ENCODE results near the gene KCNH2. TPM values are rescaled to one million over a fixed set of nuclear protein-coding genes. Genes with fewer than 3 reads are reported as not detected.
"Not testable (repeated sequence)": the region's sequence is repeated elsewhere in the genome, so short reads cannot be mapped to it uniquely, and the experiment has no call there.

The KCNH2 gene, protein sequence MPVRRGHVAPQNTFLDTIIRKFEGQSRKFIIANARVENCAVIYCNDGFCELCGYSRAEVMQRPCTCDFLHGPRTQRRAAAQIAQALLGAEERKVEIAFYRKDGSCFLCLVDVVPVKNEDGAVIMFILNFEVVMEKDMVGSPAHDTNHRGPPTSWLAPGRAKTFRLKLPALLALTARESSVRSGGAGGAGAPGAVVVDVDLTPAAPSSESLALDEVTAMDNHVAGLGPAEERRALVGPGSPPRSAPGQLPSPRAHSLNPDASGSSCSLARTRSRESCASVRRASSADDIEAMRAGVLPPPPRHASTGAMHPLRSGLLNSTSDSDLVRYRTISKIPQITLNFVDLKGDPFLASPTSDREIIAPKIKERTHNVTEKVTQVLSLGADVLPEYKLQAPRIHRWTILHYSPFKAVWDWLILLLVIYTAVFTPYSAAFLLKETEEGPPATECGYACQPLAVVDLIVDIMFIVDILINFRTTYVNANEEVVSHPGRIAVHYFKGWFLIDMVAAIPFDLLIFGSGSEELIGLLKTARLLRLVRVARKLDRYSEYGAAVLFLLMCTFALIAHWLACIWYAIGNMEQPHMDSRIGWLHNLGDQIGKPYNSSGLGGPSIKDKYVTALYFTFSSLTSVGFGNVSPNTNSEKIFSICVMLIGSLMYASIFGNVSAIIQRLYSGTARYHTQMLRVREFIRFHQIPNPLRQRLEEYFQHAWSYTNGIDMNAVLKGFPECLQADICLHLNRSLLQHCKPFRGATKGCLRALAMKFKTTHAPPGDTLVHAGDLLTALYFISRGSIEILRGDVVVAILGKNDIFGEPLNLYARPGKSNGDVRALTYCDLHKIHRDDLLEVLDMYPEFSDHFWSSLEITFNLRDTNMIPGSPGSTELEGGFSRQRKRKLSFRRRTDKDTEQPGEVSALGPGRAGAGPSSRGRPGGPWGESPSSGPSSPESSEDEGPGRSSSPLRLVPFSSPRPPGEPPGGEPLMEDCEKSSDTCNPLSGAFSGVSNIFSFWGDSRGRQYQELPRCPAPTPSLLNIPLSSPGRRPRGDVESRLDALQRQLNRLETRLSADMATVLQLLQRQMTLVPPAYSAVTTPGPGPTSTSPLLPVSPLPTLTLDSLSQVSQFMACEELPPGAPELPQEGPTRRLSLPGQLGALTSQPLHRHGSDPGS
- total RNA-seq = 10 to 100 TPM in 2 of 5 donors, 1 to 10 TPM in 3; 4.5 to 77.7 (median 8.8) TPM
- 10 to 100 TPM in 1 of 3 donors, 1 to 10 TPM in 2; 4.0 to 13.4 (median 4.2) TPM for polyA plus RNA-seq
- long read RNA-seq, donor 1, partial matches to known transcripts = 0 of 1 reads
- long read RNA-seq, donor 1, other reads (novel, unspliced or antisense) = 0 of 1 reads
- long read RNA-seq, donor 2, full-length matches to known transcripts = 3 of 3 reads
- long read RNA-seq, donor 2, partial matches to known transcripts = 0 of 3 reads
- long read RNA-seq, donor 2, other reads (novel, unspliced or antisense) = 0 of 3 reads
- long read RNA-seq, donor 3, full-length matches to known transcripts = 1 of 1 reads
- long read RNA-seq, donor 3, partial matches to known transcripts = 0 of 1 reads
- long read RNA-seq, donor 3, other reads (novel, unspliced or antisense) = 0 of 1 reads
- long read RNA-seq, donor 4 = 0 reads
- long read RNA-seq, donor 5 = 0 reads
- long read RNA-seq, donor 6, partial matches to known transcripts = 168 of 181 reads
- long read RNA-seq, donor 6, other reads (novel, unspliced or antisense) = 7 of 181 reads
- long read RNA-seq, donor 7, partial matches to known transcripts = 0 of 1 reads
- long read RNA-seq, donor 7, other reads (novel, unspliced or antisense) = 0 of 1 reads
- long read RNA-seq, donor 8 = 0 reads
- long read RNA-seq, donor 9, partial matches to known transcripts = 7 of 8 reads
- long read RNA-seq, donor 9, other reads (novel, unspliced or antisense) = 0 of 8 reads
- long read RNA-seq, donor 10 = 0 reads

DNA sequence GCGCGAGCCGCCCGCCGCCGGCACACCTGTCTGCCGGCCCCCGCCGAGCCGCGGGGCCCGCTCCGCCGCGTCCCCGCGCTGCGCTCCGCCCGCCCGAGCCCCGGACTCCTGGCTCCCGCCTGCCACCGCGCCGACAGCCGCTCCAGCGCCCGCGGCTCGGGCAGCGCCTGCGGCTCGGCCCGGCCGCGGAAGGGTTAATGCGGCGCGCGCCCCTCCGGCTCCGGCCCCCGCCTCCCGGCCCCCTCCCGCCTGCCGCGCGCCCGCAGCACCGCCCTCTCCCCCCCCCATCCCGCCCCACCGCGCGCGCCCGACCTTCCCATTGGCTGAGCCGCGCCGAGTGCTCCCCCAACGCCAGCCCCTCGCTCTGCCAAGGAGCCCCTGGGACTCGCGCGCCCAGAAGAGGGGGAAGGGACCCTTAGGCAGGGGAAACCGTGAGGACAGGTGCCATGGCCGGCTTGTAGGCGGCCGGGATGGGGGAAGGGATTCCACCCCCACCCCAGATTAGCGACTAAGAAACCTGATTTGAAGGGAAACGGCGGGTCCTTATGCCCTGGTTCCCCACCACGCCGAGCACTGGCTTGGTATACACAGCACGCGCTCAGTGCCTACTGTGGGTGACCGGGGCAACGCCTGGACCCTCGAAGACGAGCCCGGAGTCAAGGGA is at the start of gene KCNH2:
Gene KCNH2, minus strand, starts transcription at position 196 of the 664 bp plus-strand sequence. CDS start 408 bp downstream, outside the sequence.
- Histone ChIP-seq H3K4me3 (peak within 1 kb of the TSS; percentile 48 to 56 (median 50)), H3K27ac (peak within 1 kb of the TSS; percentile 18 to 87 (median 68)), H3K27me3 (peaks cover 0 to 81% (median 67%) of the 10 kb centered on the region in 3 donors), H3K36me3 (no peaks in the 10 kb centered on the region), H3K4me1 (peaks cover 45 to 67% (median 59%) of the 10 kb centered on the region in 4 donors), H3K9me3 (no peaks in the 10 kb centered on the region)
- TF ChIP-seq POLR2AphosphoS5 (IDR thresholded peaks at IDR 0.05) = no peak
- TF ChIP-seq EP300 (IDR thresholded peaks at IDR 0.05) = no peak
- TF ChIP-seq, protein P1, sequence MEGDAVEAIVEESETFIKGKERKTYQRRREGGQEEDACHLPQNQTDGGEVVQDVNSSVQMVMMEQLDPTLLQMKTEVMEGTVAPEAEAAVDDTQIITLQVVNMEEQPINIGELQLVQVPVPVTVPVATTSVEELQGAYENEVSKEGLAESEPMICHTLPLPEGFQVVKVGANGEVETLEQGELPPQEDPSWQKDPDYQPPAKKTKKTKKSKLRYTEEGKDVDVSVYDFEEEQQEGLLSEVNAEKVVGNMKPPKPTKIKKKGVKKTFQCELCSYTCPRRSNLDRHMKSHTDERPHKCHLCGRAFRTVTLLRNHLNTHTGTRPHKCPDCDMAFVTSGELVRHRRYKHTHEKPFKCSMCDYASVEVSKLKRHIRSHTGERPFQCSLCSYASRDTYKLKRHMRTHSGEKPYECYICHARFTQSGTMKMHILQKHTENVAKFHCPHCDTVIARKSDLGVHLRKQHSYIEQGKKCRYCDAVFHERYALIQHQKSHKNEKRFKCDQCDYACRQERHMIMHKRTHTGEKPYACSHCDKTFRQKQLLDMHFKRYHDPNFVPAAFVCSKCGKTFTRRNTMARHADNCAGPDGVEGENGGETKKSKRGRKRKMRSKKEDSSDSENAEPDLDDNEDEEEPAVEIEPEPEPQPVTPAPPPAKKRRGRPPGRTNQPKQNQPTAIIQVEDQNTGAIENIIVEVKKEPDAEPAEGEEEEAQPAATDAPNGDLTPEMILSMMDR (IDR thresholded peaks at IDR 0.05) = no peak
- no peak for TF ChIP-seq POLR2A (IDR thresholded peaks at IDR 0.05)
- intact Hi-C loops (cut with DNase I; ENCODE audit: low total_unique reads) = no loop called here
- WGBS, 5 donors = 1 to 3% (median 3%) methylated on average over 20 to 80 of the region's 81 CpGs
- peak in 1 of 2 donors; percentile 90 for DNase-seq

DNA sequence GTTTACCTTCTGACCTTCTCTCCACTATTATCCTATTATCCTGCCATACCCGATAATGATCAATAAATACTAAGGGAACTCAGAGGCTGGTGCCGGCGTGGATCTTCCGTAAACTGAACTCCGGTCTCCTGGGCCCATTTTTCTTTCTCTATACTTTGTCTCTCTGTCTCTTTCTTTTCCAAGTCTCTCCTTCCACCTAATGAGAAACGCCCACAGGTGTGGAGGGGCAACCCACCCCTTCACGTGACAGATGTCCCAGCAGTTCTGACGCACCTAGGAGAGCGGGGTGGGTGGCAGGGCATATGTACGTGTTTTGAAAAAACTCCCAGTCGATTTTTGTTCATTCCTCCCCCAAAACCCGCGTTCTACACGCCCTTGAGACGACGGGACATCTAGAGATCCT is 49.6 kb upstream of the KCNH2 start:
- WGBS, 5 donors = 6 to 14% (median 8%) methylated on average over 16 of the region's 16 CpGs
- peak; percentile 10 for TF ChIP-seq EP300 (IDR thresholded peaks at IDR 0.05)
- intact Hi-C loops (cut with DNase I; ENCODE audit: low total_unique reads) = not testable (repeated sequence)

DNA sequence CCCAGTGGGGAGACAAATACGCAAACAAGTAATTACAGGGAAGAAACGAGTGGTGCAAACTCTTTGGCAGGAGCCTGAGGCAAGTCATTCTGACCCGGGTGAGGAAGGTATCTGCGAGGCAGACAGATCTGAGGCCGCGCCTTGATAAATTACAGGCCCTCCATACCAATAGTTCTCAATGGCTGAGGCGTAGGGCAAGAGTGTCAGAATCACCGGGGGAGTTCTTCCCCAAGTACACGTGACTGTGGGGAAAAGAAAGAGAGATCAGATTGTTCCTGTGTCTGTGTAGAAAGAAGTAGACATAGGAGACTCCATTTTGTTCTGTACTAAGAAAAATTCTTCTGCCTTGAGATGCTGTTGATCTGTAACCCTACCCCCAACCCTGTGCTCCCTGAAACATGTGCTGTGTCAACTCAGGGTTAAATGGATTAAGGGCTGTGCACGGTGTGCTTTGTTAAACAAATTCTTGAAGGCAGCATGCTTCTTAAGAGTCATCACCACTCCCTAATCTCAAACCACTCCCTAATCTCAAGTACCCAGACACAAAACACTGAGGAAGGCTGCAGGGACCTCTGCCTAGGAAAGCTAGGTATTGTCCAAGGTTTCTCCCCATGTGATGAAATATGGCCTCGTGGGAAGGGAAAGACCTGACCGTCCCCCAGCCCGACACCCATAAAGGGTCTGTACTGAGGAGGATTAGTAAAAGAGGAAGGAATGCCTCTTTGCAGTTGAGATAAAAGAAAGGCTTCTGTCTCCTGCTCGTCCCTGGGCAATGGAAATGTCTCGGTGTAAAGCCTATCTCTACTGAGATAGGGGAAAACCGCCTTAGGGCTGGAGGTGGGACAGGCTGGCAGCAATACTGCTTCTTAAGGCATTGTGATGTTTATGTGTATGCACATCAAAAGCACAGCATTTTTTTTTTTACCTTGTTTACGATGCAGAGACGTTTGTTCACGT is 48.9 kb upstream of the KCNH2 start:
- intact Hi-C loops (cut with DNase I; ENCODE audit: low total_unique reads); H3K27me3 ChIP-seq; H3K9me3 ChIP-seq; H3K36me3 ChIP-seq: not testable (repeated sequence)
- DNase-seq = peak in 1 of 2 donors; percentile 47
- H3K4me1 ChIP-seq = peaks cover 5 to 35% (median 26%) of the 10 kb centered on the region in 4 donors
- peak overlapping the region in 2 of 4 donors; percentile 81 to 82 for H3K4me3 ChIP-seq
- WGBS, 5 donors = 41 to 52% (median 44%) methylated on average over 19 of the region's 19 CpGs
- peak overlapping the region in 4 of 5 donors; percentile 84 to 88 (median 88) for H3K27ac ChIP-seq

More for the DNA sequence above, 49.6 kb upstream of the KCNH2 start:
- peaks cover 5 to 36% (median 26%) of the 10 kb centered on the region in 4 donors for H3K4me1 ChIP-seq
- not testable (repeated sequence) for H3K27me3 ChIP-seq, H3K9me3 ChIP-seq, DNase-seq
- peaks cover 0 to 14% (median 8%) of the 10 kb centered on the region in 4 donors for H3K36me3 ChIP-seq
- peak overlapping the region; percentile 60 to 82 (median 72) for H3K4me3 ChIP-seq
- H3K27ac ChIP-seq = peak overlapping the region; percentile 77 to 88 (median 87)

All from stomach (tissue), 19 donors.